PC-3 (cell line): ENCODE results near the gene TGFB3. TPM values are rescaled to one million over a fixed set of nuclear protein-coding genes. Genes with fewer than 3 reads are reported as not detected.

Source experiments
- ATAC-seq: fragments of 200-7000 bp; cut with Tn5 transposase; 2 replicates; pipeline ENCODE4 v1.9.1; 2020; ENCODE audit warnings: mild to moderate bottlenecking, moderate library complexity
- BruUV-seq: library from RNA; stranded (reverse); fragments of 400-500 nt; replicated peaks from 2 replicates; lab custom pipeline; 2021; lab: Mats Ljungman, UMichigan
- CTCF ChIA-PET: fragments of 300-600 bp; sonication (Branson Sonifier 250); formaldehyde crosslinking; loops from one replicate; lab custom pipeline; 2022; ENCODE audit warnings: antibody characterized with exemption; lab: Charles Lee
- POLR2A ChIA-PET: fragments of 300-600 bp; sonication (Branson Sonifier 250); formaldehyde crosslinking; loops from one replicate; lab custom pipeline; 2022; ENCODE audit warnings: antibody characterized with exemption; ENCODE audit not compliant: unreplicated experiment; lab: Charles Lee
- DNase-seq: peaks from one replicate; pipeline ENCODE4 v3.0.0-alpha.2; 2015
- H2AFZ ChIP-seq: fragments of 300-600 bp; sonication (generic); 2 replicates; pipeline ENCODE4 v1.6.0; 2016; ENCODE audit warnings: antibody characterized with exemption, low read length
- H3F3A ChIP-seq: fragments of 300-600 bp; sonication (generic); one replicate; pipeline ENCODE4 v1.6.0; 2017; ENCODE audit warnings: antibody characterized with exemption, low read length, control low read depth, mild to moderate bottlenecking; ENCODE audit not compliant: unreplicated experiment
- H3K27ac ChIP-seq: fragments of 300-600 bp; sonication (generic); 2 replicates; pipeline ENCODE4 v1.5.1; 2016; ENCODE audit warnings: mild to moderate bottlenecking, low read length
- H3K27me3 ChIP-seq: fragments of 300-600 bp; sonication (generic); 2 replicates; pipeline ENCODE4 v1.6.1; 2016; ENCODE audit warnings: low read length, mixed read lengths
- H3K36me3 ChIP-seq: fragments of 300-600 bp; sonication (generic); 2 replicates; pipeline ENCODE4 v1.6.1; 2016; ENCODE audit warnings: low read depth, mixed run types, low read length, mixed read lengths
- H3K4me1 ChIP-seq: fragments of 300-600 bp; sonication (generic); 2 replicates; pipeline ENCODE4 v1.5.1; 2016; ENCODE audit warnings: low read length; ENCODE audit not compliant: insufficient read depth
- H3K4me2 ChIP-seq: fragments of 300-600 bp; sonication (generic); 2 replicates; pipeline ENCODE4 v1.6.0; 2016; ENCODE audit warnings: low read length
- H3K4me3 ChIP-seq: fragments of 300-600 bp; sonication (generic); 2 replicates; pipeline ENCODE4 v1.5.1; 2016; ENCODE audit warnings: mild to moderate bottlenecking, low read length, mixed read lengths
- H3K79me2 ChIP-seq: fragments of 300-600 bp; sonication (generic); 2 replicates; pipeline ENCODE4 v1.6.1; 2017; ENCODE audit warnings: low read length, mixed read lengths
- H3K9ac ChIP-seq: fragments of 300-600 bp; sonication (generic); 2 replicates; pipeline ENCODE4 v1.6.0; 2016; ENCODE audit warnings: mild to moderate bottlenecking, low read length
- H3K9me2 ChIP-seq: fragments of 300-600 bp; sonication (generic); replicated peaks from 2 replicates; pipeline ENCODE4 v1.6.1; 2016; ENCODE audit warnings: mixed run types, low read length, mixed read lengths
- H3K9me3 ChIP-seq: fragments of 300-600 bp; sonication (generic); 2 replicates; pipeline ENCODE4 v1.6.1; 2016; ENCODE audit warnings: low read length, mixed read lengths
- H4K20me1 ChIP-seq: fragments of 300-600 bp; sonication (generic); 2 replicates; pipeline ENCODE4 v1.6.1; 2016; ENCODE audit warnings: low read length, mixed read lengths
- EZH2 ChIP-seq: fragments of 300-600 bp; sonication (generic); IDR thresholded peaks from one replicate; pipeline ENCODE4 v1.6.1; 2017; ENCODE audit warnings: antibody characterized with exemption, mild to moderate bottlenecking, low read length; ENCODE audit not compliant: unreplicated experiment
- EZH2phosphoT487 ChIP-seq: fragments of 300-600 bp; sonication (generic); IDR thresholded peaks from 2 replicates; pipeline ENCODE4 v1.6.1; 2018; ENCODE audit warnings: mild to moderate bottlenecking, antibody characterized with exemption, low read length, borderline replicate concordance
- intact Hi-C: fragments of 100-400 bp; cut with micrococcal nuclease; formaldehyde crosslinking; loops from 2 replicates; pipeline ENCODE4 v1.9.0; 2023
- total RNA-seq: library from RNA; depleted of rRNA; stranded (reverse); fragments of >200 nt; gene quantifications from 2 replicates; pipeline ENCODE4 v1.2.3, GENCODE V29; 2014
- TF ChIP-seq, protein P1 (sequence below): fragments of 300-600 bp; sonication (generic); conservative IDR thresholded peaks from 2 replicates; pipeline ENCODE4 v1.5.1; 2017; ENCODE audit warnings: antibody characterized with exemption, low read depth, mild to moderate bottlenecking, low read length

The TGFB3 gene
- total RNA-seq, 1 experiment from 2014 or later: 10.2 TPM

DNA sequence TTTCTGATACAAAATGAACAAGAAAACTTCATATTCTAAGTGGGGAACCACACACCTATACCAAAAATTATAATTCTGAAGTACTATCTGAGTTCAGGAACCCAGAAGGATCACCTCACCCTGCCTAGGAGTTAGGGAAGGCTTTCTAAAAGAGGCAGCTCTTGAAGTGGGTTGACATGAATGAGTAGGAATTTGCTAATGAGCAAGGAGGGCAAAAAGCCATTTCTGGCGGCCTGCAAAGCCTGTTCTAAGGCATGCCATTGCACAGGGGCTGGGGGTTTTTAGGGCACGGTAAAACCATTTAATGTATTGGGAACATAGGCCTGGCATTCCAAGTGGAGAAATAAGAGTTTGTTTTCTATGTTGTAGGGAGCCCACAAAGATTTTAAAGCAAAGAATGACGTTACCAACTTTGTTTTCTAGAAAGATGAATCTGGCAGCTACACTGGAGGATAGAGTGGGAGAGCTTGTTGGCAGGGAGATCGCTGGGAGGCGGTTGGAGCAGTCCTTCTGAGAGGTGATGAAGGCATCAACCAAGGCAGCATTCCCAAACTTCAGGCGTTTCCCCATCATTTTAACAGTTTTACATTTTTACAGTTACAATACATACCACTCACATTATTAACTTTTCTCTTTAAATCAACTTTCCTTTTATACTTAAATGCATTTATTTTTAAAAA lies 17.9 kb upstream of the TGFB3 start:
- H3K79me2 ChIP-seq: no peaks in the 10 kb centered on the region
- H3F3A ChIP-seq: no peaks in the 10 kb centered on the region
- H4K20me1 ChIP-seq: no peaks in the 10 kb centered on the region
- H3K27me3 ChIP-seq: no peaks in the 10 kb centered on the region
- no peak overlapping the region for H3K4me3 ChIP-seq
- intact Hi-C loops: no loop called here
- no peak overlapping the region for H3K27ac ChIP-seq
- TF ChIP-seq EZH2 (no peak), EZH2phosphoT487 (no peak)
- TF ChIP-seq, protein P1, sequence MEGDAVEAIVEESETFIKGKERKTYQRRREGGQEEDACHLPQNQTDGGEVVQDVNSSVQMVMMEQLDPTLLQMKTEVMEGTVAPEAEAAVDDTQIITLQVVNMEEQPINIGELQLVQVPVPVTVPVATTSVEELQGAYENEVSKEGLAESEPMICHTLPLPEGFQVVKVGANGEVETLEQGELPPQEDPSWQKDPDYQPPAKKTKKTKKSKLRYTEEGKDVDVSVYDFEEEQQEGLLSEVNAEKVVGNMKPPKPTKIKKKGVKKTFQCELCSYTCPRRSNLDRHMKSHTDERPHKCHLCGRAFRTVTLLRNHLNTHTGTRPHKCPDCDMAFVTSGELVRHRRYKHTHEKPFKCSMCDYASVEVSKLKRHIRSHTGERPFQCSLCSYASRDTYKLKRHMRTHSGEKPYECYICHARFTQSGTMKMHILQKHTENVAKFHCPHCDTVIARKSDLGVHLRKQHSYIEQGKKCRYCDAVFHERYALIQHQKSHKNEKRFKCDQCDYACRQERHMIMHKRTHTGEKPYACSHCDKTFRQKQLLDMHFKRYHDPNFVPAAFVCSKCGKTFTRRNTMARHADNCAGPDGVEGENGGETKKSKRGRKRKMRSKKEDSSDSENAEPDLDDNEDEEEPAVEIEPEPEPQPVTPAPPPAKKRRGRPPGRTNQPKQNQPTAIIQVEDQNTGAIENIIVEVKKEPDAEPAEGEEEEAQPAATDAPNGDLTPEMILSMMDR: no peak
- H3K4me2 ChIP-seq: no peak overlapping the region
- ChIA-PET POLR2A (no interaction called here), CTCF (no interaction called here)
- H3K9me2 ChIP-seq: no peaks in the 10 kb centered on the region
- no peak overlapping the region for H3K9ac ChIP-seq
- no peak for ATAC-seq
- peaks cover 6% of the 10 kb centered on the region; the same call in 1 of the 2 replicates for H3K9me3 ChIP-seq
- no peak overlapping the region for H2AFZ ChIP-seq
- H3K36me3 ChIP-seq: peaks cover 5% of the 10 kb centered on the region
- H3K4me1 ChIP-seq: no peaks in the 10 kb centered on the region
- BruUV-seq: no TSS peak
- DNase-seq: no peak

DNA sequence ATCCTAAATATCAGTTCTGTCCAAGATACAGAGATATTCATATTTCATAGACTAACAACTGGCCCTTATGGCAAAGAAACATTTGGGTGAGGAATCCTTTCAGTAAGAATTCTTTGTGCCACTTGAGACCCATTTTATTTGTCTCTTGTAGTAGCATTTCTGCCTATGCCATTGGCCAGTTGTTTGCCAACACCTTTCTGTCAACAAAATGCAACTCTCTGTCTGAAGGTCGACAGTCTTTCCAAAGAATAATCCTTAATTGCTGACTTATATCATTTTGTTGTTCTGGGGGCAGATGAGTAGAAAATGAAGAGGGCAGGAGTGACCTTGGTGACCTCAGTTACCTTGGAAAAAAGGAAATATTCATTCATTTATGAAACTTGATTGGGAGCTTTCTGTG lies 14.7 kb upstream of the TGFB3 start:
- Histone ChIP-seq H3K9me2 (no peaks in the 10 kb centered on the region), H3K9ac (no peak overlapping the region), H3K36me3 (no peaks in the 10 kb centered on the region; the same call in 1 of the 2 replicates), H2AFZ (no peak overlapping the region), H3F3A (no peaks in the 10 kb centered on the region), H3K27ac (no peak overlapping the region), H3K27me3 (no peaks in the 10 kb centered on the region), H3K4me1 (no peaks in the 10 kb centered on the region), H3K4me2 (no peak overlapping the region), H3K4me3 (no peak overlapping the region), H4K20me1 (no peaks in the 10 kb centered on the region), H3K9me3 (no peaks in the 10 kb centered on the region), H3K79me2 (no peaks in the 10 kb centered on the region)
- DNase-seq (no peak), ATAC-seq (no peak)
- intact Hi-C loops: no loop called here
- no TSS peak for BruUV-seq
- TF ChIP-seq EZH2 (no peak), EZH2phosphoT487 (no peak)
- TF ChIP-seq, protein P1: no peak
- ChIA-PET CTCF (no interaction called here), POLR2A (no interaction called here)

DNA sequence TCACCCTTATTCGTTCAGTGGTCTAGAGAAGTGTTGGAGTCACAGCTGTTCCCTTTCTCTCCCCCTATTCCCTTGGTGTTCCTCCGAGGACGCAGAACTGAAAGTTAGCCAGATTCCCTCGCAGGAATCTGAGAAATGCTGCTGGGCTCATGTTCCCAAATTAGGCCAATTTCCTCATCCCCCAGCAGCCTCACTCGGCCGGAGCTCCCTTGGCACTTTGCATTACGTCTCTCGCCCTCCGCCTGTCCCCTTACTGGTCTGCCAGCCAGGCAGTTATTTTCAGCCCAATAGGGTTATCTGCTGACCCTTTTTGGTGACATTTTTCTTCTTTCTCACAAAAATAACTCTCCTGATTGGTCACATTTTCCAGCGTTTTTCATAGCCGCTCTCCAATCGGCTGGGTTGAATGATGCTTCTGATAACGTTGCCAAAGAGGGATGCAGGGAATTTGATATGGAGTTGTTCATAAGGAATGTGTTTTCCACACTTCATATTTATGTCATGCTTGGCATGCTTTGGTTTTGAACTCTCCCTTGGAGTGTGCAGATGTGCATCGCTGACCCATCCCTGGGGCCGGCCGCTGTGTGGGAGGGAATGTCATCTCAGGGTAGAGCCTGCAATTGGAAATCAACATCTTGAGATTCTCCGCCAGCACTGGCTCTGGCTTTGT lies 13.7 kb upstream of the TGFB3 start:
- BruUV-seq: no TSS peak
- no peaks in the 10 kb centered on the region; the same call in 1 of the 2 replicates for H3K36me3 ChIP-seq
- no peaks in the 10 kb centered on the region for H4K20me1 ChIP-seq
- ATAC-seq (no peak), DNase-seq (no peak)
- POLR2A ChIA-PET: no interaction called here
- CTCF ChIA-PET: no interaction called here
- TF ChIP-seq EZH2 (no peak), EZH2phosphoT487 (no peak)
- TF ChIP-seq, protein P1: no peak
- no peaks in the 10 kb centered on the region for H3K9me2 ChIP-seq
- H3K79me2 ChIP-seq: no peaks in the 10 kb centered on the region
- no peak overlapping the region for H3K4me2 ChIP-seq
- no peak overlapping the region for H3K9ac ChIP-seq
- H3K4me1 ChIP-seq: no peaks in the 10 kb centered on the region
- no peak overlapping the region for H3K27ac ChIP-seq
- no peak overlapping the region for H2AFZ ChIP-seq
- H3K4me3 ChIP-seq: no peak overlapping the region
- H3K9me3 ChIP-seq: no peaks in the 10 kb centered on the region
- H3F3A ChIP-seq: no peaks in the 10 kb centered on the region
- H3K27me3 ChIP-seq: no peaks in the 10 kb centered on the region
- intact Hi-C loops: no loop called here
